Measurements from ENCODE around the gene COX19.
A peak's percentile ranks its signal among the peaks of the same experiment; 100 is the strongest.
"Not testable (repeated sequence)": the region's sequence is repeated elsewhere in the genome, so short reads cannot be mapped to it uniquely, and the experiment has no call there.

Gene COX19

GRCh38 chr7:962401-963081 lies 12.8 kb downstream of the COX19 start:
- no peak for DNase-seq

GRCh38 chr7:961546-962400 lies 13.6 kb downstream of the COX19 start:
- DNase-seq: peak in 1 of 51 donors; percentile 66

GRCh38 chr7:960972-961371 lies 14.4 kb downstream of the COX19 start:
- not testable (repeated sequence) for DNase-seq

GRCh38 chr7:960269-960871 lies 15.0 kb downstream of the COX19 start:
- no peak for DNase-seq

- DNase-seq: not testable (repeated sequence)
Measured at GRCh38 chr7:959740-960139, 15.6 kb downstream of the COX19 start.

- no peak for DNase-seq
Measured at GRCh38 chr7:959271-959670, 16.1 kb downstream of the COX19 start.

GRCh38 chr7:958221-959200 lies 16.8 kb downstream of the COX19 start:
- DNase-seq: no peak

- DNase-seq: peak in 4 of 51 donors; percentile 11 to 19 (median 16)
Measured at GRCh38 chr7:957418-958220, 17.7 kb downstream of the COX19 start.

- no peak for DNase-seq
Measured at GRCh38 chr7:956031-956430, 19.3 kb downstream of the COX19 start.

- DNase-seq: peak in 22 of 51 donors; percentile 11 to 76 (median 38)
Measured at GRCh38 chr7:954330-955238, 20.8 kb downstream of the COX19 start, which contains the start of gene ADAP1. Gene ADAP1 (minus strand): TSS chr7:954680. CDS start chr7:954477, 203 bp downstream.

GRCh38 chr7:953547-954327 lies 21.6 kb downstream of the COX19 start:
- peak in 44 of 51 donors; percentile 9 to 82 (median 60) for DNase-seq

- peak in 1 of 51 donors; percentile 65 for DNase-seq
Measured at GRCh38 chr7:952548-953441, 22.6 kb downstream of the COX19 start.

GRCh38 chr7:951881-952547 lies 23.3 kb downstream of the COX19 start:
- no peak for DNase-seq

- no peak for DNase-seq
Measured at GRCh38 chr7:949021-949934, 26.1 kb downstream of the COX19 start.

All from hypothalamus (tissue), 51 donors.